GM19395 (cell line): ENCODE measurements around the gene EXTL2.
"Not testable (repeated sequence)": the region's sequence is repeated elsewhere in the genome, so short reads cannot be mapped to it uniquely, and the experiment has no call there.

Source experiments
- ATAC-seq: cut with Tn5 transposase; IDR thresholded peaks from one replicate; pipeline ENCODE4 v1.9.1; 2021; ENCODE audit warnings: mild to moderate bottlenecking, moderate library complexity; ENCODE audit not compliant: unreplicated experiment

The EXTL2 gene

DNA sequence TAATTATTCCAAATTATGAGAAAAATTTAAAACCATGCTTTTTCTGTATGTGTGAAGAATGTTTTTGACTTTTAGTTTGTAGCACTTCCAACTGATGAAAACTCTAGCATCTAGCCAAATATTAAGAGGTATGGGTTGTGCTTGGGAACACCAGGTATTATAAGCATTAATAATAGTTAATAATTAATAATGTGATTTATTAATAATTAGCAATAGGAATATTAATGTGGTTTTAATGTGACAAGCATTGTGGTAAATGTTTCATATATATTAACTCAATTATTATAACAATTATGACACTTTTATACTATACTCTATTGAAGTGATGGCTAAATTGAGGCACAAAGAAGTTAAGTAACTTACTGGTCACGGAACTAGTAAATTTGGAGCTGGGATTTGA lies 9.1 kb upstream of the EXTL2 start:
- ATAC-seq, result no peak

DNA sequence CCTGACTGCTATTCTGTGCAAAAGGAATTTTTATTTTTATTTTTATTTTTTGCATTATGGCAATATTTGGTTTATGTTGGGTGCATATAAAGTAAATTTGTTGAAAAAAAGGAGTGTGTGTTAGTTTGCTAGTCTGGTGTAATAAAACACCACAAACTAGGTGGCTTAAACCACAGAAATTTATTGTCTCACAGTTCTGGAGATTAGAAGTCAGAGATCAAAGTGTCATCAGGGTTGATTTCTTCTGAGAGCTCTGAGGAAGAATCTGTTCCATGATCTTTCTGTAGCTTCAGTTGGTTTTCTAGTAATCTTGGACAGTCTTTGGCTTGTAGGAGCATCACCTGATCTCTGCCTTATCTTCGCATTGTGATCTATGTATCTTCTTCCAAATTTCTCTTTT lies 7.7 kb upstream of the EXTL2 start:
- no peak for ATAC-seq

DNA sequence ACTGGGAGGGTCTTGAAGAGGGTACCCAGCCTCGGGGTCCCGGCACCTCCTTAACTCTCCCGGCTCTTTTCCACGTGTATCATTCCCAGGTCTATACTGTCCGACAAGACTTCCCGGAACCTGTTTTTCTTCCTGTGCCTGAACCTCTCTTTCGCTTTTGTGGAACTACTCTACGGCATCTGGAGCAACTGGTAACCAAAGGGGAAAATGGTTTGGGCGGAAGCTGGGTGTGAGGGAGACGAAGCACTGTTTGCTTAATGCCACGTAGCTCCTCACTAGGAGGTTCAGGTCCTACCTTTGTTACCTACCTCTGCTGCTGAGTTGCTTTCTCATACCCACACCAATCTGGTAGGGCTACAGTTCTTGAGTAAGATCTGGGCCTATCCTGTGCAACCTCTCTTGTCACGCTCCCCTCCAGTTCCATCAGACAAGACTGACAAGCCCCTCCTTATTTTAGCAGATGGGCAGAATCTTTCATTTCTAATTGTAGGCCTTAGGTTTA lies 1.9 kb upstream of the EXTL2 start:
- peak; percentile 48 for ATAC-seq

DNA sequence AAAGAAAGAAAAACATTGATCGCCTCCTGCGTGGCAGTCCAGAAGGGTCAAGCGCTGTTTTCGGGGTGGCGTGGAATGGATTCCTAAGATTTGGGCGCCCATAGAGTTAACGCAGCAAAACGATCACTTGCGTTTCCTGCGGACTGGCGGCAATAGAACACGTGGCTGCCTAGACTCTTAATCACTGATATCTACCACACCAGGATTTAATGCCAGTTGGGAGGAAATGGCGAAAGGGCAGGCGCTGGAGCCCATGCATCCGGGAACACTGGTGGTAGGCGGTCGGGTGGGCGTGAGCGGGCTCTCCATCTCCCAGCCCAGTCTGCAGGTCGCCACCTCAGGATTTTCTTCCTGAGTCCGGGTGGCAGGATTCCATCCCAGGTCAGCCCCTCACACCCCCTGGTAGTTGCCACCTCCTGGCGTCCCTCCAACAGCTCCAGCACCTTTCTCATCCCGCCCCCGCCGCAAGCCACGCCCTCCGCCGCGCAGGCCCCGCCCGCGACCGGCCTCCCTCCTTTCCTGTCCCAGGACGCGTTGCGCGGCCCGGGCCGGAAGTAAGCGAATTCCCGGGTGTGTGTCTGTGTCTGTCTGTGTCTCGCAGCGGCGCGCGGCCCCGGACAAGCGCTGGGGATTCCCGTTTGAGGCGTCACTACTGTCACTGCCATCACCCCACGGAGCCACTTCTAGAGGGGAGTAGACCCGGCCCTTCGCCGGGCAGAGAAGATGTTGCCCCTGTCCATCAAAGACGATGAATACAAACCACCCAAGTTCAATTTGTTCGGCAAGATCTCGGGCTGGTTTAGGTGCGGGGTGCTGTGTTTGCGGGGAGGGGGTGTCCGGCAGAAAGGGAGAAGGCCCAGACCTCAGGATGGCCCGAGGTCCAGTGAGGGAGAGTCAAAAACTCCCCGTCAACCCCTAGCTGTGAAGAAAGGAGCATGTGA lies 1.2 kb upstream of the EXTL2 start, which contains the start of gene SLC30A7:
TSS of gene SLC30A7 (plus strand) at position 551 of the 941 bp plus-strand sequence. CDS start at position 724, 173 bp downstream.
- peak; percentile 71 for ATAC-seq

DNA sequence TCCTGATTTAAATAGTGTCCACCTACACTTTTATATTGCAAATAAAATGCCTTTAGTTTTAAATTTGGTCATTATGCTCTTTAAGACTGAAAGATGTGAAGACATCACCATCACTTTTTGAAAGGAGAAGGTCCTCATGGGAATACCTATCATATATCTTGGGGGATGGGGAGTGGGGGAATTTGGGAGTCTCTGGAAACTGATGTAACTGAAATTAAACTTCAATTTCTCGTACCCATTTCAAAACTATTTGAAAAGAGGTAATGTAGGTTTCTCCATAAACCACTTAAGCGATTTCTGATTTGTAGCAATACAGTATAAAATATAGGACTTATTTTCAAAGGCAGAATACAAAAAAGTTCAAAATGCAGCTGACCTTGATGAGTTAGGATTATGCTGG lies 924 bp downstream of the EXTL2 start:
- ATAC-seq, result no peak

DNA sequence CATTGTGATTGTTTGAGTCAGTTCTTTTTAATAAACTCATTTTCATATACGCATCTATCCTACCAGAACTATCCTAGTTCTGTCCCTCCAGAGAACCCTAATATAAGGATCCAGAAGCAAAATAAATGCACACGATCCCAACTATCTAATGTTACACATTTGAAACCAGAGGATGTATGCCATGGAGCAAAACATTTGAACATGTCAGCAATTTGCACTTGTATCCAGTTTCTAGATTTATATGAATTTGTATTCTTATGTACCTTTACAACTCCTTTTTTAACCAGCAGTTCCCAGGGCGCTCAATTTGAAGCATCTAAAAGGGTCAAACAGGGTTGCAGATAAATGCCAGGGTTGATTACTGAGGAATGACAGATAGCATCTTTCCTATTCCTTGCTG lies 2.1 kb downstream of the EXTL2 start:
- ATAC-seq, result no peak

DNA sequence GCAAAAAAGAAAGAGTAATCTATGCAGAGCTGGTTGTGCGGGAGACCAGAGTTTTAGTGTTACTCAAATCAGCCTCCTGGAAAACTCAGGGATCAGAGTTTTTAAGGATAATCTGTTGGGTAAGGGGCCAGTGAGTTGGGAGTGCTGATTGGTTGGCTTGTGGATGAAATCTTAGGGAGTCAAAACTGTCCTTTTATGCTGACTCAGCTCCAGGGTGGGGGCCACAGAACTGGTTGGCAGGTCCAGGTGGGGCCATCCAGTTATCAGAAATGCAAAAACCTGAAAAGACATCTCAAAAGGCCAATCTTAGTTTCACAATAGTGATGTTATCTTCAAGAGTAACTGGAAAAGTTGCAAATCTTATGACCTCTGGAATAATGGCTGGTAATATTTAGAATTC lies 3.3 kb downstream of the EXTL2 start:
- ATAC-seq, result no peak

DNA sequence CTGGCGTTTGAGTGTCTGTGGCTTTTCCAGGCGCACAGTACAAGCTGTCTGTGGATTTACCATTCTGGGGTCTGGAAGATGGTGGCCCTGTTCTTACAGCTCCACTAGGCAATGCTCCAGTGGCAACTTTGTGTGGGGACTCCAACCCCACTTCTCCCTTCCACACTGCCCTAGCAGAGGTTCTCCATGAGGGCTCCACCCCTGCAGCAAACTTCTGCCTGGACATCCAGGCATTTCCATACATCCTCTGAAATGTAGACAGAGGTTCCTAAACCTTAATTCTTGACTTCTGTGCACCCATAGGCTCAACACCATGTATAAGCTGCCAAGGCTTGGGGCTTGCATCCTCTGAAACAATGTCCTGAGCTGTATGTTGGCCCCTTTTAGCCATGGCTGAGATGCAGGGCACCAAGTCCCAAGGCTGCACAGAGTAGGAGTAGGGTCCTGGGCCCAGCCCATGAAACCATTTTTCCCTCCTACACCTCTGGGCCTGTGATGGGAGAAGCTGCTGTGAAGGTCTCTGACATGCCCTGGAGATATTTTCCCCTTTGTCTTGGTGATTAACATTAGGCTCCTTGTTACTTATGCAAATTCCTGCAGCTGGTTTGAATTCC lies 4.7 kb downstream of the EXTL2 start:
- ATAC-seq, result not testable (repeated sequence)

DNA sequence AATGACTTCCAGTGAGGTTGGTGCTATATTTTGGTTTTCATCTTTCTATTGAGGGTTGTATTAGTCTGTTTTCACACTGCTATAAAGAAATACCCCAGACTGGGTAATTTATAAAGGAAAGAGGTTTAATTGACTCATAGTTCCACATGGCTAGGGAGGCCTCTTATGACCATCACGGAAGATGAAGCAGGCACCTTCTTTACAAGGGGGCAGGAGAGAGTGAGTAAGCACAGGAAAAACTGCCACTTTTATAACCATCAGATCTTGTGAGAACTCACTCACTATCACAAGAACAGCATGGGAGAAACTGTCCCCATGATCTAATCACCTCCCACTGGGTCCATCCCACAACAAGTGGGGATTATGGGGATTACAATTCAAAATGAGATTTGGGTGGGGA lies 5.6 kb downstream of the EXTL2 start:
- not testable (repeated sequence) for ATAC-seq

DNA sequence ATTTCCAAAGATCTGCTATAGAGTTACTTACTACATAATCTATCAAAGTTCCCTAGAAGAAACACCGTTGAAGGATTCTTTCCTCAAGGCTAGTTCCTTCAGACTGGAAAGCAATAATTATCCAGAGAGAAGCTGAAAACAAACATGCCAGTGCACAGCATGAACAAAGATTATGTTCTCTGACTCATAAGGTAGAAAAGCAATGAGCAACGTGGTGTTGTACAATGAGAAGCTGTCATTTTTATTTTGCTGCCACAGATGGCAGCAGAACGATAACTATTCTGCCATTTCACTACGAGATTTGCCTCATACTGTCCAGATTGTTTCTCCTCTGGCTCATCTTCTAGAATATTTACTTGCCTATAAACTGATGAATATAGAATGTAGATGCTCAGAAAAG lies 10.7 kb downstream of the EXTL2 start:
- no peak for ATAC-seq

DNA sequence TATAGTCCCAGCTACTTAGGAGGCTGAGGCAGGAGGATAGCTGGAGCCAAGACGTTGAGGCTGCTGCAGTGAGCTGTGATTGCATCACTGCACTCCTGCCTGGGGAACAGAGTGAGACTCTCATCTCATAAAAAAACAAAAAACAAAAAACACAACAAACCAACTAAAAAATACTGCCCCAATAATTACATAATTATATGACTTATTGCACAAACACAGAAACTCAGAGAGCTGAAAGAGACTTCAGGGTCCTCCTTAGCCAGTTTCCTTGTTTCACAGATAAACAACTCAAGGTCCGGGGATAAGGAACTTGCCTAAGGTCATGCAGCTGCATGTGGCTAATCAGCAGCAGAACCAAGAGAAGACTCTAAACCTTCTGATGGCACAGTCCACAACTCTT lies 11.9 kb downstream of the EXTL2 start:
- no peak for ATAC-seq

DNA sequence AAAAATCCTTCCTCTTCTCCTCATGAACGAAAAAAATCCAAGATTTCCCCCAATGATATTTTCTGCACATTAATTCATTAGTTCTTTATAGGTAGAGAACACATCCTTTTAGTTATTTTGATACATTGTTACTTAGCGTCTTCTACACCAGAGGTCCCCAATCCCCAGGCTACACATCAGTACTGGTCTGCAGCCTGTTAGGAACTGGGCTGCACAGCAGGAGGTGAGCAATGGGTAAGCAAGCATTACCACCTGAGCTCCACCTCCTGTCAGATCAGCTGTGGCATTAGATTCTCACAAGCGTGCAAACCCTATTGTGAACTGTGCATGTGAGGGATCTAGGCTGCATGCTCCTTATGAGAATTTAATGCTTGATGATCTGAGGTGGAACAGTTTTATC lies 13.0 kb downstream of the EXTL2 start:
- ATAC-seq, result no peak

DNA sequence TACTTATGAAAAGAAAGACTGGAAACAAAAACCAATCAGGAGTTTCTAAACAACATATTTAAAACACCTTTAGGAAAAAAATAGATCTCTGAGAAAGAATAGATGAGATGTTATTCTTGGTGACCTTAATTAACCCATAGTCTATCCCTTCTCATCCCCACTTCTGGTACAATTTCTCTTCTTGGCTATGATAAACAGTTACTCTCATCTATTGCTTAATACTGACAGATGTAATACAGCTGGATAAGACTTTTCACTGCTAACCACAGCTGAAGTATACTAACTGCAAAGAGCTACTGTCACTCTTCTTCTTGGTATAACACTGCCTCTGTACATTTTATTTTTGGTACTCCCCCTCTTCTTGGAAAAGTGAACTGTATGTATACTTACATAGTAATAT lies 15.2 kb downstream of the EXTL2 start:
- no peak for ATAC-seq

DNA sequence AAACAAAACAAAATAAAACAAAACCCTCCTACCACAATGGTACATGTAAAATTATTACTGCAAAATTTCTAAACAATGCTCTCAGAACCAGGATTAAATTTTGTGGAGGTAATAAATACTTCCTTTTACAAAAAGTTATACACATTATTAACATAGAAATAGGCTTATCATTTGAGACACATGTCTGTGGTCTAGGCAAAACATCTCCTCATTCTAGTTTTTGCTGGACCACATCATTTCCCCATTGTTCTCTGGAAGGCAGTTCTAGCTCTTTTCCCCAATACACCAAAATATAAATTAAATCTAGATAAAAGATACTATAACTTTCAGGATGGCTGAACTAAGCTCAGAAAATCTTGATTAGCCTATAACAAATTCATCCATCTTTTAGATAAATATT lies 18.4 kb downstream of the EXTL2 start:
- no peak for ATAC-seq

DNA sequence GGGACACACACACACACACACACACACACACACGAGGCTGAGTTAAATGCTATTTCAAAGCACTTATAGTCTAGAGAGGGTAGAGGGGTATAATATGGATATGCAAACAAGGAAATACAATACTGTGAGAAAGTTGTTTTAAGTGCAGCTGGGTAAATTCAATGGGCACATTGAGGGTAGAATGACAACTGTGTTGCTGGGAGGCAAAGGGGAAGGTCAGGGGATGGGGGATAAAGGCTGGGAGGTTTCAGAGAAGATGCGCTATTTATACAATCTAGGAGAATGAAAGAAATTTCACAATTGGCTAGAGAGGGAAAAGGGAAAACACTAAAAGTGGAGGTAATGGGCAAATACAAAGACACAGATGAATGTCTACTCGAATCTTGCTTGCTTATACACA lies 19.4 kb downstream of the EXTL2 start:
- ATAC-seq, result no peak

DNA sequence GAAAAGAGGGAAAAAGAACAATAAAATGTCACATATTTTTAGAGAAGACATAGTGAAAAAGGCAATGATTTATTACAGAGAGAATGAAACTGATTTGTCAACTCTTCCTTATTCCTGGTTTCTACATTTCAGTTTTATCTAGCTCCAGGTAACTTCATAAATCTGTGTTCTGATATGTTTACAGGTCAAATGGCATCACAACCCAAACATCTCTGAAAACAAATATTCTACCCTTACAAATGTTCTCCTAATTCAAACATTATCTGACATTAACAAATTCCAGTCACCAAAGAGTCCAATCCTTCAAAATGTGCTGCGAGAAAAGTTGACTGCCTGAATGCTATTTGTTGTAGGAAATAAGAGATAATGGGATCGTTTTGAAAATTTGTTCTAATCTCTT lies 20.2 kb downstream of the EXTL2 start:
- no peak for ATAC-seq

DNA sequence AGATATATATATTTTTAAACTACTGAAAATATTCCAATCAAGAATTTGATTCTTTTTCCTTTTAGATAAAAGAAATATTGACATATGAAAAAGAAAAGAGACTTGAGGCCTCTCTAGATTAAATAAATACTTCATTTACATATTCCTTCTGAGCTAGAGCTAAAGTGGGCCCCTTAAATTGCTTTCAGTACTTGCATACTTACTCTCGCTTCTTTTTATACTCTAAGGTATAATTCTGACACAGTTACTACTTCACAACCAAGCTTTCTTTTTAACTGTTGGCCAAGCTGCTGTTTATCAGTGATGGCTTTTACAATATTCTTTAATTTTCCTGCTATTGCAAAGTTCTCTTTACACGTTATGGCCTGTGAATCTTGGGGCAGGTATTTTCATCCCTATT lies 24.6 kb downstream of the EXTL2 start:
- ATAC-seq, result no peak

DNA sequence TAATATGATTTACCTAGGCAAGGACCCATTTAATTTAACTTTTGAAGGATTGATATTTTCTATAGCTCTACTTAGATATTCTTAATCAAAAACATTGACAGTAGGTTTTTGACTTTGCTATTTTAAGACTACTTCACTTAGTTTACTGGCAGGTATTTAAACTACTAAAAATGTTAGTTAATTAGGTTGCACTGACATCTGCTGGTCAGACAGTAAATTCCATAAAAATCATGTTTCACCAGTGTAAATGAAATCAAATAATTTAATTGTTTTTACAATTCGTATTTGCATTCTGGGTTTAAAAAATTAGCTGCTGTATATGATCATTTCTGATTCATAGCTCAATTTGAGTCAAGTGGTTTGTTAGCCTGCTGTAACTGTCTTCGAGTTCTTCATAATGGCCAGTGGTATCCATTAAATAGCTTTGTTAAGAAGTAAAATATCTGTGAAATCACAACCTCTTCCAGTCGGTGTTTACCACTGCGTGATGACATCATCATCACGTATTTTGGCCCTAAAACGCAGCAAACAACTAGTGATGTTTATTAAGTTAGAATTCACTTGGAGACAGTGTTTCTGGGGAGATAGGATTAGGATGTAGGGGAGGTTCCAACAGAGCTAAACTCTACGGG lies 26.2 kb downstream of the EXTL2 start:
- no peak for ATAC-seq

DNA sequence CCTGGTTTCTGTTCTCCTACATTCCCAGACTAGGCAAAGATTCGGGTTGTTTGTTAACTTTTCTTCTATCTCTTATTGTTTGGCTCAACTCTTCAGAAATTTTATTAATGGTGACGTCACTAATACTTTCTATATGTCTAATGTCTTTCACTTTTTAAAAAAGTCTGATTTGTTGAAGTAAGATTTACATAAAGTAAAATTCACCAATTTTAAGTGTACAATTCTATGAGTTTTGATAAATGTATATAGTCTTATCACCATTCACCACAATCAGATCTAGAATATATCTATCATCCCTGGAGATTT lies 27.8 kb downstream of the EXTL2 start:
- no peak for ATAC-seq

DNA sequence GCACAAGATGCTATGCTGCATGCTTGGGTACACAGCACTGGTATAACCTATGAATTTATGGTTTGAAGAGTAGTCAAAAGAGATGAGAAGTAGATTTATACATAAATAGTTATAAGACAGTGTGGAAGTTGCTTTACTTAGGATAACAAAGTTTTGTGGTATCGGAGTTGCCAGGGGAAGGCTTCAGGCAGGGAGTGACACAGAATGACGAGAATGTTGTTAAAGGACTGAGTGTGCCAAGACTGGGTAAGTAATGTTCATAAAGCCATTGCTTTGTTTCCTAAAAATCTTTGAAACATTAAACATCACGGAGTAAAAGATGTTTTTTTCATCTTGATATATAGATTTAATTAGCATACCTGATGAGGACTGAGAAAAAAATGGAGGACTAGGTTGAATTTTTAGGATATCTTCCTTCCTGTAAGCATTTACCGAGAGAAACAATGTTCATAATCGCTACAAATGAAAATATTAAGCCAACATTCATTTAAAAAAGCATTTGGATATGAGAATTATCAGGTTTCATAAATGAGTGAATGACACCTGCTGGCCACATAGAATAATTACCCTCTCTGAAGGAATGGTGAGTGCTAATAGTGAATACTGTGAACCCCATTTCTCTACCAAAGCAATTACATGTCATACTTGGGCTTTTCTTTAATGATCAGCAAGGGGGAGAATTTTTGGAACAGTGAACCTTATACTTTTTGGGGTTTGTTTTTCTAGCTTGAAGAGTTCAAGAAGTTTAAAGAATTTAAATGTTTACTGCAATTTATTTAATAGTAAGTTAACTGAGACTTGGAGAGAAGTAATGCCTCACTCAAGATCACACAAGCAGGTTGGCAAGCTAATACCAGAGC lies 28.4 kb downstream of the EXTL2 start:
- no peak for ATAC-seq

DNA sequence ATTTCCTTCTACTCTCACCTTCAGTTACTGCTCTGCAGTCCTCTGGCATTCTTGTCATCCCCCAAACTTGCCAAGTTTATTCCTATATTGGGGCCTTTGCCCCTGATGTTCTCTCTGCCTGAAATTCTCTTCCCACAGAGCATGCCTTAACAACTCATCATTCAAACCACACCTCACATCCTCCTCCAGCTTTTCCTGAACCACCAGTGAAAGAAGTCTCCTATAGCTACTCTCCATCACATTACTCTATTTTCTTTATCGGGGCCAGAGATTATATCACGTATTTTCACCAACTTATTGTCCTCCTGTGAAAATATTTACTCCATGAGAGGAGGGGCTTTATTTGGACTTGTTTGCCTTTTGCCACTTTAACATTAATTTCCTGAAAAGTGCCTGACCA lies 32.1 kb downstream of the EXTL2 start:
- no peak for ATAC-seq
